GM18907 (cell line): ENCODE data around the gene LAMC2.
"Not testable (repeated sequence)": the region's sequence is repeated elsewhere in the genome, so short reads cannot be mapped to it uniquely, and the experiment has no call there.

Source experiments
- ATAC-seq: cut with Tn5 transposase; IDR thresholded peaks from one replicate; pipeline ENCODE4 v1.9.1; 2021; ENCODE audit warnings: mild to moderate bottlenecking, moderate library complexity; ENCODE audit not compliant: unreplicated experiment

Gene LAMC2

GRCh38 chr1:183236158-183236725 is 50.2 kb downstream of the LAMC2 start:
- ATAC-seq: no peak

- no peak for ATAC-seq
Measured at GRCh38 chr1:183237046-183237445, 51.0 kb downstream of the LAMC2 start.

GRCh38 chr1:183238071-183238470 is 52.0 kb downstream of the LAMC2 start:
- ATAC-seq: no peak

- ATAC-seq: no peak
Measured at GRCh38 chr1:183239220-183239742, 53.2 kb downstream of the LAMC2 start.

DNA sequence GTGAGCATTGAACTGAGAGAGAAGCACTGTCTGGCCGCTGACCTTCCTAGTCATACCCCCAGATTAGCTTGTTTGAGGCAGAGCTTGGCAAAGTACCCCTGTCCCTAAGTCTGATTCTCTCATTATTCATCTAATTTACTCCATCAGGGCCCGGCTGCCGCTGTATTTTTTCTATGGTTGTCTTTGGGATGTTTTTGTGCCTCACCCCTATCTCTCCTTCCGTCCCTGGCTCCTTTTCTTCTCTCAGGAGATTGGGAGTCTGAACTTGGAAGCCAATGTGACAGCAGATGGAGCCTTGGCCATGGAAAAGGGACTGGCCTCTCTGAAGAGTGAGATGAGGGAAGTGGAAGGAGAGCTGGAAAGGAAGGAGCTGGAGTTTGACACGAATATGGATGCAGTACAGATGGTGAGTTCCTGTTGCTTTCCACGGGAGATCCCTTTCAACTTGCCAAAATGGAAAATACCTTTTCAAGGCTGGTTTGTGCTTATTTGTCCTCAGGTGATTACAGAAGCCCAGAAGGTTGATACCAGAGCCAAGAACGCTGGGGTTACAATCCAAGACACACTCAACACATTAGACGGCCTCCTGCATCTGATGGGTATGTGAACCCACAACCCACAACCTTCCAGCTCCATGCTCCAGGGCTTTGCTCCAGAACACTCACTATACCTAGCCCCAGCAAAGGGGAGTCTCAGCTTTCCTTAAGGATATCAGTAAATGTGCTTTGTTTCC is 53.9 kb downstream of the LAMC2 start:
- ATAC-seq: no peak

DNA sequence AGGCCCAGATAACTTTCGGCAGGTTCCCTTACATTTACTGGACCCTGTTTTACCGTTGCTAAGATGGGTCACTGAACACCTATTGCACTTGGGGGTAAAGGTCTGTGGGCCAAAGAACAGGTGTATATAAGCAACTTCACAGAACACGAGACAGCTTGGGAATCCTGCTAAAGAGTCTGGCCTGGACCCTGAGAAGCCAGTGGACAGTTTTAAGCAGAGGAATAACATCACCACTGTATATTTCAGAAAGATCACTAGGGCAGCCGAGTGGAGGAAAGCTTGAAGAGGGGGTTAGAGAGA is 54.4 kb downstream of the LAMC2 start:
- ATAC-seq: no peak

- not testable (repeated sequence) for ATAC-seq
Measured at GRCh38 chr1:183240853-183241252, 54.8 kb downstream of the LAMC2 start.

DNA sequence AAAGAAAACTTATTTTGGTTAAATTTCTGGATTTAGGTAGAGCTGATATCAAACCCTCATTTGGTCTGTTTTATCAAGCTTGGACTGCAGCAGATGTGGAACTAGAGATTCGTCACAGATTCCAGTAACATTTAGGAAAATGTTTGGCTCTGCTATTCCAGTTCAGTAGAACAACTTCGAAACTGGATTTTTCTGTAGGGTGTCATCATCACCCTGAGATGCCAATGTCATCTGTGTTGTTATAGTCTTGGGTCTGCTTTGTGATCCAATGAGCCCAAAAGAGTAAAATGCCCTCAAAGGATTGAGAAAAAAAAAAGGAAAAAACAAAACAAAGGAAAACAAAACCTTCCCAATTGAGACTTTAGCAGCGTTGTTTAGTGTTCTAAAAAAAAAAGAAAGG is 55.4 kb downstream of the LAMC2 start:
- ATAC-seq: no peak

GRCh38 chr1:183242556-183242955 is 56.5 kb downstream of the LAMC2 start:
- ATAC-seq: no peak

- no peak for ATAC-seq
Measured at GRCh38 chr1:183243161-183244050, 57.3 kb downstream of the LAMC2 start.

DNA sequence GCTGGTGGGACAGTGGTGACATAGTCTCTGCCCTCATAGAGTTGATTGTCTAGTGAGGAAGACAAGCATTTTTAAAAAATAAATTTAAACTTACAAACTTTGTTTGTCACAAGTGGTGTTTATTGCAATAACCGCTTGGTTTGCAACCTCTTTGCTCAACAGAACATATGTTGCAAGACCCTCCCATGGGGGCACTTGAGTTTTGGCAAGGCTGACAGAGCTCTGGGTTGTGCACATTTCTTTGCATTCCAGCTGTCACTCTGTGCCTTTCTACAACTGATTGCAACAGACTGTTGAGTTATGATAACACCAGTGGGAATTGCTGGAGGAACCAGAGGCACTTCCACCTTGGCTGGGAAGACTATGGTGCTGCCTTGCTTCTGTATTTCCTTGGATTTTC is 58.4 kb downstream of the LAMC2 start:
- no peak for ATAC-seq

GRCh38 chr1:183245357-183245756 is 59.3 kb downstream of the LAMC2 start:
- ATAC-seq: no peak

- ATAC-seq: no peak
Measured at GRCh38 chr1:183246436-183246835, 60.4 kb downstream of the LAMC2 start.

DNA sequence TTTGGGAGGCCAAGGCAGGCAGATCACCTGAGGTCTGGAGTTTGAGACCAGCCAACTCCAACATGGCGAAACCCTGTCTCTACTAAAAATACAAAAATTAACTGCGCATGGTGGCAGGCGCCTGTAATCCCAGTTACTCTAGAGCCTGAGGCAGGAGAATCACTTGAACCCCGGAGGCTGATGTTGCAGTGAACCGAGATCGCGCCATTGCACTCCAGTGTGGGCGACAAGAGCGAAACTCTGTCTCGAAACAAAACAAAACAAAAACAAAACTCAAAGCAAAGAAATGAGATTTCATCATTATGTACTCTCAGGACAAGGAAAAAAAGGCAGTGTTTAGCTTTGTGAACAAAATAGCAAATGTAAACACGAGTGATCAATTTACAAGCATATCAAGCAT is 61.0 kb downstream of the LAMC2 start:
- no peak for ATAC-seq

- ATAC-seq: no peak
Measured at GRCh38 chr1:183247484-183247883, 61.4 kb downstream of the LAMC2 start.

DNA sequence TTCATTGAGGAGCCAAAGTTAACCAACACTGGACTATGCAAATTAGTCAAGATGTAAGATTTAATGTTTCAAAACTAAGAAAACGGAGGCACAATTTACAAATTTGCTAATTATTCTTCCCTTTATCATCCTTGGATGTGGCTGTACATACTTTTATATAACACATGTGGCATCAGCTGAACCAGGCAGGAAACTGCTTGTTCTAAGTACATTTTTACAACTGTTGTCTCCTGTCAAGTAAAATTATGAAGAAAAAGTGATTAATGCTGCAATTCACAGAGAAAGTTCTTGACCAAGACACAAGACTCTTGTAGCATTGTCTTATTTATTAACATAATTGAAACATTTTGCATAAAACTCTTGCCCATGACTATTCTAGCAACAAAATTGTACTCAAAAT is 61.9 kb downstream of the LAMC2 start:
- ATAC-seq: no peak

DNA sequence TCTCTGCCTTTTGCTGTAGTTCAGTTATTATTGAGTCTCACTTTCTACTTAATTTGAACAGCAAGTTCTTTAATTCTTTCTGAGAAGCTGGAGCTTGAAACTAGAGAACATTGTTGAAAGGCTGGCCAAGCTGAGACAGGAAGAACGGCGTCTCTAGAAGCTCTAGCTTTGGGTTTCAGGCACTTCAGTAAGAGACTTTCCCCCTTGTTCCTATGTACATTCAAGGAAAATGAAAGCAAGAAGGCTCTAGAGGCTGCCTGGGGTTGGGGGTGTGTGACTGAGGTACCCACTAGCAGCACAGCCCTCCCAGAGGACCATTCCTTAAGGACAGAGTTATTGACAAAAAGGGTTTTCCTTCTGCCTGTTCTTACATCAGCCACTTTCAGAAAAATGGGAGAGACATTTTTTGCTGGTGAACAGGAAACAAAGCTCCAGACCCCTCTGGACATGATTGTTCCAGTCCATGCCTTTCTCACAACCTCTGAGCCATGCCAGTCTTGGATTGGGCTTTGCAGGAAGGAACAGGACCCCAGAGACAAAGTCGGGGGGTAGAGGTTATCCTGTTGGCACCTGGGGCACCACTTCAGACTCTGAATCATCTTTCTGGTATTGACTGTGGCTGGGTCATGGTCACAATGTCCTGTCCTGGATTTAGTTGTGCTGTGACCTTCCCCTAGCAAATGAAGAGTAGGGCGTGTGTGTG is 63.1 kb downstream of the LAMC2 start:
- no peak for ATAC-seq

DNA sequence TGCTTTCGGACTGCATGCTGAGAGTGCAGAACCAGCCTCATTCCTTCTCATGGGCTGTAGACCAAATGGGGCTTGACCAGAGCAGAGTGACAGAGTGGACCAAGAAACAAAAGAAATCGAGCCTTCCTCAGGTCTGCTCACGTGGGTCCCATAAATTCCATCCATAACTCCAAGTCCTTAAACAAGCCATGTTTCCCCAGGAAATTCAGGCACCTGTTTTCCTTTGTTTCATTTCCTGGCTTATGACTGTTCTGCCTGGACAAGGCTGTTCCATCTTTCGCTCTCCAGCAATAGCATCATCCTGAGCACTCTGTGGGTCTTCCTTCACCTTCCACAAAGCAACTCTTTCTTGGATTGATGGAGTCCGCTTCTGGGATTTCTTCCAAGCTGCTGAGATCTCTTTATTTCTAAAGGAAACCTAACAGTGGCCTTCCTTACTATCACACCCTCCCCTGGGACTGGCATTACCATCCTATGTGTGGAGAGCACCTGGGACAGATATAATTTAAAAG is 63.9 kb downstream of the LAMC2 start:
- ATAC-seq: no peak

DNA sequence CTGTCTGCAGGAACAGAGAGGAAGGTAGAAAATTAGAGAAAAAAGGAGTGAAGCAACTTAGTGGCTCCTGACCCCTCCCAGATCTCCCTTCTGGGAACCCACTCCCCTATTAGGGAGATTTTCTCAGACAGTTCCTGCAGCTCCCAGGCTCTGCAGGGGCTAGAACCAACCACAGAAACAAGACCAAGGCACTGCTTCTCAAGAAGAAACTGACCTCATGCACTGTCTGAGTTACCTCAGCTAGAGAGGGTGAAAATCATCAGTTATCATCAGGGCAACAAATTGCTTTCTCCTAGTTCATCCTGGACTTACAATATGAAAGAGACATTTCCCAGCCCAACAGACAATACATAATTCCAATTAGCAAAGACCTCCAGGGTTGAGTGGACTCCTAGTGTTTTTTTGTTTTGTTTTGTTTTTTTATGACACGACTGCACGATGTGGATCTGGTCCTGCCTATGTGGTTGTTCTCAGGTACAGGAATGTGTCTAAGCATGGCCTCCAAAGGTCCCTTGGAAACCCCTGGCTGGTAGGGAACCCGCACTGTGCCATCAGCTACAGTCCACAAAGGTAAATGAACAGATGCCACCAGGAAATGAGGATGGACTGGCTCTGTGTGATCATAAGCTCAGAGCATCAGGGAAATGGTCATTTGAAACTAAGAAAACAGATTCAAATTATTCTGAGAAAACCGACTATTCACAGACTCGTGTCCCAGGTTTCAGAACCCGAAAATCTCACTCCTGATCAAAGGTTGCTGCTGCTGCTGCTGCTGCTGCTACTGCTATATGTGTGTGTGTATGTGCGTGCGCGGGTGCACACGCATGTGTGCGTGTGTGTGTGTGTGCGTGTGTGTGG is 65.3 kb downstream of the LAMC2 start:
- ATAC-seq: no peak

GRCh38 chr1:183251959-183252450 is 65.9 kb downstream of the LAMC2 start:
- ATAC-seq: no peak
